Measurements from ENCODE around the gene SSC4D.
A peak's percentile ranks its signal among the peaks of the same experiment; 100 is the strongest.
"Not testable (repeated sequence)": the region's sequence is repeated elsewhere in the genome, so short reads cannot be mapped to it uniquely, and the experiment has no call there.

SSC4D gene

DNA sequence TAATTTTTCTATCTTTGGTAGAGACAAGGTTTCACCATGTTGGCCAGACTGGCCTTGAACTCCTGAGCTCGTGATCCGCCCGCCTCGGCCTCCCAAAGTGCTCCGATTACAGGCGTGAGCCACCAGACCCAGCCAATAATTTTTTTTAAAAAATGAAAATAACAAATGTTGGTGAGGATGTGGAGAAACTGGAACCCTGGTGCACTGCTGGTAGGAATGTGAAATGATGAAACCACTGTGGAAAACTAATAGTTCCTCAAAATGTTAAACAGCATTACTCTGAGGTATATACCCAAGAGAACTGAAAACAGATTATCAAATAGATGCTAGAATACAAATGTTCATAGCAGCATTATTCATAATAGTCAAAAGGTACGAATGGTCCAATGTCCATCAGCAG is 27.7 kb downstream of the SSC4D start:
- DNase-seq: no peak

DNA sequence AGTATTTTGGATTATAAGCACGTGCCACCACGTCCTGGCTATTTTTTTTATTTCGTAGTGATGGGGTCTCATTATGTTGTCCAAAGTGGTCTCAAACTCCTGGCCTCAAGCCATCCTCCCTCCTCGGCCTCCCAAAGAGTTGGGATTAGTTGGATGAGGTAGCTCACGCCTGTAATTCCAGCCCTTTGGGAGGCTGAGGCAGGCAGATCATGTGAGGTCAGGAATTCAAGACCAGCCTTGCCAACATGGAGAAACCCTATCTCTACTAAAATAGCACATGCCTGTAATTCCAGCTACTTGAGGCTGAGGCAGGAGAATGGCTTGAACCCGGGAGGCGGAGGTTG is 28.9 kb downstream of the SSC4D start:
- DNase-seq: no peak

DNA sequence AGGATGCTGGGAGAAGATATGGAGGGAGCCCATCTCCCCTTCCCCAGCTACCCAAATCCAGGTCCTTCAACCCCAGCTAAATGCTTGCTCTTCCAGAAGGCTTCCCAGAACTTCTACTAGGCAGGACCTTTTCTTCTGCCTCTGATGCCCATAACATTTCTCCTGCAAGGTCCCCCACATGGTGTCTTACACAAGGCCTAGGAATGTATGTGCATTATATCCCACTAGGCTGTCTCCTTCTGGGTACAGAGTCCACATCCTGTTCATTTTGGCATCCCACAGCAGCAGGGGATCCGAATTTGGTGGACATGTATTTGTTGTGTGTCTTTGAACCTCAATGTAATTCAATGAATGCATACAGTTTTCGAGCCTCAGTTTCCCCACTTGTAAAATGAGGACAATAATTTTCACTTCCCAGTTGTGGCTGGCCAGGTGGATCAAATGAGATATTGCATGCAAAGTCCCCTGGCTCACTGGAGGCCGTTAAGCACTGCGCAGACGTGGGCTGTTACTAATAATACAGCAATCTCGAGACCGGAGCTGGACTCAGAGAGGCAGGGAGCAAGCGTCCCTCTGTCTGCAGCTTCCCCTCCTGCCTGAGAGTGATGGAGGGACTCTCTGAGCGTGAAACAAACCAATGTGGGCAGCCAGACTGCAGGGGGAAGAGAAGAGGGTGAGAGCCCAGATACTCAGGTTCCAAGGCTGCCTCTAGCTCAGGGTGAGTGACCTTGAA is 32.1 kb downstream of the SSC4D start:
- no peak for DNase-seq

DNA sequence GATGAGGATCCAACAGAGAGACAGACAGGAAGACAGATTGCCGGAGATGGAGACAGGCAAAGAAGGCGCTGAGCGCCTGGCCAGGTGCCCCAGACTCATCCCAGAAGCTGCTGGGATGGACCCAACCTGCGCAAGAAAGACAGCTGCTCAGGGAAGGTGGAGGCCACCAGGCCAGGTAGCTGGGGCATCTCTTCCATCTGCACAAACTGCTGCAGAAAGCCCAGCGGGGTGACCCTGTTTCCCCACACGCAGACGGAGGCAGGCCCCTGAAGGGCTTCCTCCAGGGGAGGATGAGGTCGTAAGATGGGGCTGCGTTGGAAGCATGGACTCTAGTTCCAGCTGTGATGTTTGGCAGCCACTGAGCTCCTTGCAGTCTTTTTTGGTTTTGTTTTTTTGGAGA is 34.2 kb downstream of the SSC4D start:
- DNase-seq: no peak

DNA sequence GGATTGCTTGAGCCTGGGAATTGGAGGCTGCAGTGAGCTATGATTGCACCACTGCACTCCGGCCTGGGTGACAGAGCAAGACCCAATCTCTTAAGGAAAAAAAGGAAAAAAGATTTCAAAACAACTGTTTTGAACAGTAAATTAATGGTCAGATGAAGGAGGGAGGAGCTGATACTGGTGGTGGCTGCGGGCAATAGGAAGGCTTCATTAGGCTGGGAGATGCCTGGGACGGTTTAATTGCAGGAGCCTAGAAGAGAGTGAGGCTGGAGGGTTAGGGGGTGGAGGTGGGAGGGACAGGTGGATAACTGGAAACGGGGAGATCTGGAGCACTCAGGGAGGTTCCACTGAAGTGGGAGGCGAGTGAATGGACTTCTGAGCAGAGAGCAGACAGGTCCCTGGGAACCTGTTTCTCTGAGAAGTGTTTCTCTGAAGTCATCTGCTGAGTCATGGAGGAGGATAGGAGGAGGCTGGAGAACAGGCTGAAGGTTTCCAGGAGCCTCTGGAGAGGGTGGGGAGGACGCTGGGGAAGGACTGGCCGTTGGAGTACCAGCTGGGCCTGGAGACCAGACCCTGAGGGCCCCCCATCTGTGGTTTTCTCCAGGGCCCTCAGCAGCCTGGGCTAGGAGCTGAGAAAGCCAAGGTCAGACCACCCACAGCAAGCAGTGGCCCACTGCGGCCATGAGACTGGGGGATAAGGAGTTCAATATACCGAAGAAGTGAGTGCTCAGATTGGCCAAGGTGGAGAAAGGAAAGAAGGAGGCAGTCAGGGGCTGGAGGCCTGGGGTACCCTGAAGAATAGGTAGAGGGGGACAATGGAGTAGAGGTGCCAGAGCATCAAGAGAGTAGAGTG is 36.3 kb downstream of the SSC4D start:
- no peak for DNase-seq

DNA sequence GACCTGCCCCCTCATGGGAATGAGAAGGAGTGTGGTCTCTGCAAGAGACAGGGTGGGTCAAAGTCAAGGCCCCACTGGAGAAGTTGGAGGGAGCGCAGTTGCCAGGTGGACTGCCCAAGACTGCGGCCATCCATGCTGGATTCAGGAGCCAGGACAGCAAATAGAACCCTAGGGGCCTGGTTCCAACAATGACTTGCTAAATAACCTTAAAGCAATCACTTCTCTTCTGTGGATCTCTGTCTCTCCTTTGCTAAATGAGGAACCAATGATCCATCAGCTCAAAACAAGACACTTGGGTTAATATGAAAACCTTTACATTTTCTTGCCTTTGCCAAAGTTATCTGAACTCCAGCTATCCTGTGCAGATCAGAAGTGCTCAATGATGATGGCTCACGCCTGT is 38.1 kb downstream of the SSC4D start:
- DNase-seq: no peak

DNA sequence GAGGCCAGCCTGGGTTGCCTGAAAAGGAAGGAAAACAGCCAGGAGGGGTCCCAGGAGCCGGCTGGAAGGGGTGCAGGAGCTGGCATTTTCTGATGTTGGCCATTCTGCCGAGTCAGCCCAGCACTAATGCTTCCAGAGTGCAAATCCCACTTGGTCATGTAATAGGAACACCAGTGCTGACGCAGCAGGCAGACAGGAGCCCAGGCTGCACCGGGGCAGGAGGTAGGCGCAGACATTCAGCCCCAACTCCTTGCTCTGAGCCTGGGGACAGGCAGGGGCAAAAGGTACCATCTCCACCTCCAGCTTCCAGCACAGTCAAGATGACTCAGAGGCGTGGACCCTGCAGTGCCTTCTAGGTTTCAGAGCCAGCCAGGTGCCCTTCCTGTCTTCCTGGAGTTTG is 40.5 kb downstream of the SSC4D start:
- DNase-seq: no peak

DNA sequence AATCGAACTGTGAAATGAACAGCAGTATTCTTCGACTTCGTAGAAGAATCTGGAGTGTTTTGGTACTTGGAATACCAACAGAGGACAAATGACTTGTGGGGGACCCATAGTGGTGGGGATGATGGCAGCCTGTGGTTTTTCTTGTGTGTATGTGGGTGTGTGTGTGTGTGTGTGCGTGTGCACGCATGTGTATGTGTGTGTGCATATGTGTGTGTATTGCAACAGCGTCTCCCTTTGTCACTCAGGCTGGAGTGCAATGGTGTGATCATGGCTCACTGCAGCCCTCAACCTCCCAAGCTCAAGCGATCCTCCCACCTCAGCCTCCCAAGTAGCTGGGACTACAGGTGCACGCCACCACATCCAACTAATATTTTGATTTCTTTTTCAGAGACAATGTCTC is 41.3 kb downstream of the SSC4D start:
- no peak for DNase-seq

DNA sequence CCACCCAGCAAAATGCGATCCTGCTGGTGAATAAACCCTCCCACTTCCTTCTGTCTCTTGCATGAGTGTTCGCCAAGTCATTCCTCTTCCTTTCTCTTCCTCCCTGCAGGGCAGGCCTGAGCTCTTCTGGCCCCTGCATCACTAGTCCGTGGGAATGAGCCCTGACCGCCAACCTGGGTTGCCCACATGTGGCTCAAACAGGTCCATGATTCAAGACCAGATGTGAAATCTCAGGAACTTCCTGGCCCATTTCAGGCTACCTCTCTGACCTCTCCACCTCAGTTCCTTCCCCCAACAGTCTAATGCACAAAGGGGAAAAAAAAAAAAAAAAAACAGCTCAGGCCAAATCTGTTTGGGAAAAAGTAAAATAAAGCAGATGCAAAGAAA is 45.3 kb downstream of the SSC4D start:
- no peak for DNase-seq

DNA sequence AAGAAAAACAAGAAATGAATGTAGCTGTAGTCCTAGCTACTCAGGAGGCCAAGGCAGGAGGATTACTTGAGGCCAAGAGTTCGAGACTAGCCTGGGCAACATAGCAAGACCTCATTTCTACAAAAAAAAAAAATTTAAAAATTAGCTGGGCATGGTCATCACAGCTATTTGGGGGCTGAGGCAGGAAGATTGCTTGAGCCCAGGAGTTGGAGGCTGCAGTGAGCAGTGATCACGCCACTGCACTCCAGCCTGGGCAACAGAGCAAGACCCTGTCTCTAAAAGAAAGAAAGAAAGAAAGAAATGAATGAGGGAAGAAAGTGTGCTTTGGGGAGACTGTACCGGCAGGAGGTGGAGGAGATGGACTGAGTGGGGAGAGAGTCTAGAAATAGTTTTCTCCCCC is 45.7 kb downstream of the SSC4D start:
- not testable (repeated sequence) for DNase-seq

DNA sequence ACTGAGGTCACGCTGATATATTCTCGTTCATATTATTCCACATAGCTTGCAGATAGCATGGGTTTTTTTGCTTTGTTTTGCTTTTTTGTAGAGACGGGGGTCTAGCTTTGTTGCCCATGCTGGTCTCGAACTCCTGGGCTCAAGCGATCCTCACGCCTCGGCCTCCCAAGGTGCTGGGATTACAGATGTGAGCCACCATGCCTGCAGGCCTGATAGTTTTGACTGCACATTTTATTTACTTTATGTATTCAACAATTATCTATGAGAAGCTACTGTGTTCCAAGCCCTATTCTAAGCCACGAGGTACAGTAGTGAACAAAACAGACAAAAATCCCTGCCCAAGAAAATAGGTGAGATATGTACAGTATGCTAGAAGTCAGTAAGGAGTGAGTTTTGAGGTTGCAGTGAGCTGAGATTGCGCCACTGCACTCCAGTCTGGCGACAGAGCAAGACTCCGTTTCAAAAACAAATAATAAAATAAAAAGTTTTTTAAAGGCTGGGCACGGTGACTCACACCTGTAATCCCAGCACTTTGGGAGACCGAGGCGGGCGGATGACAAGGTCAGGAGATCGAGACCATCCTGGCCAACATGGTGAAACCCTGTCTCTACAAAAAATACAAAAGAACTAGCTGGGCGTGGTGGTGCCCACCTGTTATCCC is 49.4 kb downstream of the SSC4D start:
- DNase-seq: no peak

DNA sequence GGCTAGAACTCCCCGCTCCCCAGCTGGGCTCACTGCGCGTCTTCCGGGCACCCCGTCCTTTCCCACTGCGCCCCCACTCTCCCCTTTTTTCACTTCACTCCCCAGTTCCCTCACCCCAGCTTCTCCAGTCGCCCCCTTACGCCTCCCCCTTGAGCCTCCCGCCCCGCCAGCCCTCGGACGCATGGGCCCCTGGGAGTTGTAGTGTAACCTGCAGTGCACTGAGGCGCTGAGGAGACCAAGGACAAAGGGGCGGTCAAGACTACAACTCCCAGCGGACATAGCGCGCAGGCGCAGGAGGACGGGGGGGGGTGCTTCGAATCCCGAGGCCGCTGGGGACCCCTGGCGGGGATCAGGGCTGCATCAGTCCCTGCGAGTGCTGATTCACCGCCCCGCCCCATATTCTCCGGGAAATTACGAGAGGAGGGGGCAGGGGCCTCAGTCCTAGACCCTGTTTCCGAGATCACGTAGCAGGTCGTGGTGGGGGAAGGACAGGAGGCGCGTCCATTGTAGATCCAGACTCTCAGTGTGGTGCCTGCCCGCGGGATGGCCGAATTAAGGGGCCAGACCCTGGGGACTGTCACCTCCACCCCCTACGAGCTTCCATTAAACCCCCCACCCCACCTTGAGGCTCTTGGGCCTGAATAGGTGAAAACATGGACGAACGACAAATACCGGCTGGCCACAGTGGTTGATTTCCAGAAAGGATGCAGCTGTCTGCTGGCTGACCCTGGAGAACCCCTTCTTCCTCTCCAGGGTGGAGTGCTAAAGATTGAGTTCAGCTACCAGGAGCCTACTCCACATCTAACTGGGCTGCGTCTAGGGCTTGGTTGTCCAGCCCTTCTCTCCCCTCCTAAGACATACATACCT is 50.2 kb downstream of the SSC4D start:
- DNase-seq: peak; percentile 99

DNA sequence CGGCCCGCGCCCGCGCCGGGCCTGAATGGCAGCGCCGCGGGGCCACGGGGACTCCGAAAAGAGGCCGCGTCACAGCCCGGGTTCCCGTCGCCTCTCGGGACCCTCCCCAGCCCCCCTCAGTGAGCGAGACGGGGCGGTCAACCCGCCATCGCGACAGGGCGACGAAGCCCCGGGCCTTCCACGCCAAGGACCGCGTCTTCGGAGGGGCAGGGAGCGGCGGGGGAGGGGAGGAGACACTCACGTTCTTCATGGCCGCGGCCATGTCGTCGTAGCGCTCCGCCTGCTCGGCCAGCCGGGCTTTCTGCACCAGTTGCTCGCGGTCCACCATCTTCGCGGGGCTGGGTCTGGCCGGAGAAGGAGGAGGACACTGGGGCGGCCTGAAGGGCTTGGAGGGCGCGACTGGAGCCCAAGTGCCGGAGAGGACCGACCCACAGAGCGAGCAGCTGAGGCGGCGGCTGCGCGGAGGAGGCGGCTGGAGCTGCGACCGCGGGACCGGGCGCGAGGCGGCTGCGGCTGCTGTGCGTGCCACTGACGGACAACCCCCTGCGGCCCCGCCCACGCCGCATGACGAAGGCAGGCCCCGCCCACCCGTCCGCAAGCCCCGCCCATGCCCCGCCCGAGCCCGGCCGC is 50.9 kb downstream of the SSC4D start, which contains the start of gene YWHAG:
YWHAG (minus strand) TSS at position 511 of the 630 bp plus-strand sequence; CDS start at position 328, 183 bp downstream.
- peak; percentile 93 for DNase-seq

DNA sequence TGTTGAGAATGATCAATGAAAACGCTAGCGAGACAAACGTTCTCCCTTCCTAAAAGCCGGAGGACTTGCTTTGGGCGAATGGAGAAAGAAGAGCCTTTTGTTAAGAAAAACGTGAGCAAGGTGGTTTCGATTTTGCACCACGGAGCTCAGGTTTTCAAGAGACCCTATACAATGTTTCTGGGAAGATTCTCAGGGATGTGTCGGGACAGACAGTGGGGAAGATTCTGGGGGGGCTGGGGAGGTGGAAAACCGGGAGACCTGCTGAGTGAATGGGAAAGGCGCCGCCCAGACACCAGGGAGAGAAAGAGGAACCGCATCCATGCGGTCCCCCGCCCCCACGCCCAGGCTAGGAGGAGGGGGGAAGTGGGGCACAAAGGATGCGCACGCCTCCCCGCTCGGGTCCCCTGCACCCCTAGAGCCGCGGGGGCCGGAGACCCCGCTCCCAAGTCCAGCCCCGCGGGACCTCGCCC is 51.5 kb downstream of the SSC4D start:
- peak; percentile 51 for DNase-seq

DNA sequence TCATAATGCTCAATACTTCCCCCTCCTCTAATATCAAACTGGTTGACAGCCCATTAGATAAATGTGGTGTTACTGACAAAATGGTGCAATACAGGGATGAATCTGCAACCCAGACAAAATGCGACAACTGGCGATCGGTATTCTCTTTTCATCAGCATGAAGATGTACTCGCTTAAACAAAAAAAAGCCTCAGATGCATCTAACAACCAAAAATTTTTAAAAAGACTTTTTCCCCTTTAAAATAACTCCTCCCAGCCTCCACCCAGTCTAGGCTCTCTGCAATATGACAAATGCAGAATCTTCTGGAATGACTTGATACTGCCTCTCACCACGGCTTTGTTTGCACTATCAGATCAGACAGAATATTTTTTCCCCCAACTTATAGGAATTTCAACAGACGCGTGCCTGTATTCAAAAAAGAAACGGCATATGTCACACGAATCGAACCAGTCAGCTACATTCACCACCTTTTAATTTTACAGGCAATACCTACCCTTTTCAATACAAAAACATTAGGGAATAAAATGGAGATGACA is 52.0 kb downstream of the SSC4D start:
- DNase-seq: no peak

DNA sequence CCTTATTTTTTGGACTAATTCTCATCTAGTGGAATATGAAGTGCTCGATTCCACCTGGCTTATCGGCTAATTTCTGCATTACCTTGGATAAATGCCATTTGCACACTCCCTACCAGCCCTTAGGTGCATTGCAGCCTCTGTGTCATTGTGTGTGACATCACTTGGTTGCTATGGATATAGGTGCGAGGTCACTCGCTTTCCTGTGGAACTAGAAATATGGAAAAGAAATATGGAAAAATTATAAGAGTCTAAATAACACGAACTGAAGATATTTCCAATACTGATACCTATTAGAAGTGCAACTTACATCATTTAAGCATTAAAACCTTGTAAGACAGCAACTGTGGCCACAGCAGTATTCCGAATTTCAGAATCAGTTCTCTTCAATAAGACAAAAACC is 52.7 kb downstream of the SSC4D start:
- DNase-seq: peak; percentile 38

DNA sequence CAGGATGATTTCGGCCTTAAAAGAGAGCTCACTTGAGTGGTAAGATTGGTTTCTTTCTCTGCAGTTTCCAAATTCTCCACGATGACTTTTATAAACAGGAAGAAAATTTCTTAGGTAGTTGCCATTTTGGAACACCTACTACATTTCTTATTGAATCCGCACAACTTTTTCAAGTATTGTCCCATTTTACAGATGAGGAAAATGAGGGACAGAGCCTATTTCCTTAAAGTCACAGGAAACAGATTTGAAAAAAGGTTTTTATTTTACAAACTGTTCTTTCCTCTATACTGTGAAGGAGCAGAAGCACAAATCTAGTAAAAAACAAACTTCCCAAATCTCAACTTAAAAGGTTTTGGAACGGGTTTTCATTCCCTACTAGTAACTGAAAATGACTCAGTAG is 53.4 kb downstream of the SSC4D start:
- DNase-seq: no peak

DNA sequence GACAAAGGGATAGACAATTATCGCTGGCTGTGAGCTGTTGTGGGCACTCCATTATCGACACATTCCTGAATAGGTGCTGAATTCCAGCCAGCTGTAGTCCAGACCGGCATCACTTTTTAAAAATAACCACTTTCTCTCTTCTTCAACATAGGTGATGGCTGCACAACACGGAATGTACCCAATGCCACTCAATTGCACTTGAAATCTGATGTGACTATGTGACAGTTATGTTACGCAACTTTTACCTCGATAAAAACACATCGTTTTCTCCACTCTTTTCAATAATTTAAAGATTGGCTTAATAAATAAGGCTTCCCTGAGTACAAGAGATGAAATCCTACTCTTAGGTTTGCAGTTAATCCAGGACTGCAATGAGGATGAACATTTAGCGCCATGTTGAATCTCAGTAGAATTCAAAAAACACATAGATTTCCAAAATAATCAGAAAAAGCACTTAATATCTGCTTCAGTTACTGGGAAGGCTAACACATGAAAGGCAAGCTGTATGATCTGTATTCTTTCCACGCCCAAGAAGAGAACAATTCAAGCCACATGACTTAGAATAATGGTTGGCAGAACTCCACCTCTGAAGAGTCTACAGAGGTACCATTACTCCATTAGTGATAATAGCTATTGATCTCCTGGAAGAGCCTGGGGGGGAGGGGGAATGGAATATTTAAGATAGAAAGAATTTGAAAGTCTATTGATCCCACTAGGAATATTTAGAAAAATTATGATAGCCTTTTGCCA is 54.3 kb downstream of the SSC4D start:
- no peak for DNase-seq

DNA sequence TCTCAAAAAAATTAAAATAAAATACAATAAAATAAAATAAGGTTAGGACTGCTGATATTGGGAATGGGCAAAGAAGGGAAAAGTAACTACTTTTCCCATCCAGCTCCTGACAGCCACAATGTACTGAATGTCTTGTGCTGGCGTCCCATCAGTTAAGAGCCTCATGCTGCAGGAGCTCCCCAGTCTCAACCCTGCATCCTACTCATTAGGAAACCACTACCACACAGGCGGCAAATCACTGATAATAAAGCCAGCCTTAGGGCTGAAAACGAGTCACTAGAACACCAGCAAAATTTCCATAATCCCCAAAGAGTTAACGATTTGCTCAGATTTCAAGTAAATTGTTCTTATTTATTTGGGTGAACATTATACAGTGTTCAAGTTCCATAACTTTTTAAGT is 55.0 kb downstream of the SSC4D start:
- no peak for DNase-seq

DNA sequence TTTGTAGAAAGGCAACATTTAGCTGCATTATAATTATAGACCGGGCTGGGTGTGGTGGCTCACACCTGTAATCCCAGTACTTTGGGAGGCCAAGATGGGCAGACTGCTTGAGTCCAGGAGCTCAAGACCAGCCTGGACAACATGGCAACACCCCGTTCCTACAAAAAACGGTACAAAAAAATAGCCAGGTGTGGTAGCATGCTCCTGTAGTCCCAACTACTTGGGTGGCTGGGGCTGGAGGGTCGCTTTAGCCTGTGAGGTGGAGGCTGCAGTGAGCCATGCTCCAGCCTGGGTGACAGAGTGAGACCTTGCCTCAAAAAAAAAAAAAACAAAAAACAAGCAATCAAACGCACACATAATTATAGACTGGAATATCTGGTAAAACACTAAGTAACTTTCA is 55.8 kb downstream of the SSC4D start:
- no peak for DNase-seq

DNA sequence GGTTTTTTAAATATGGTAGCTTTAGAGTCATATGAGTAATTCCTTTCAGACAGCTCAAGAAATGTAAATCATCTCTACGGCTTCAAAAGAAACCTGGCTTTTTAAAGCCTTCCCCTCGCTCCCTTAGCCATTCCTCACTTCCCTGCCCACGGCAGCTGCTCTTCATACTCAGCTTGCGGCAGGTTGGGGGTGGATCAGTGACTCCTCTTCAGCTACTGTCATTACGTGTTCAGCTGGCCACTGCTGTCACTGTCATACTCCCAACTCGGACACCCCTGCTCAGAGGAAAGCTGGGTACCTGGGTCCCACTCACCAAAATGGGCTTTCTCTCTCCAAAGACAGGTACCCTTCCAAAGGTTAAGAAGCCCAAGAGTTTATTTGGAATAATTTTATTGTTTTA is 57.3 kb downstream of the SSC4D start:
- DNase-seq: no peak

Measured in NCI-H1436 (cell line).